HepG2 (cell line): ENCODE results near the gene SYNGR2. TPM values are rescaled to one million over a fixed set of nuclear protein-coding genes. Genes with fewer than 3 reads are reported as not detected.

Experiments
- SOX13 ChIP-seq, 3 experiments: fragments of 450-650 bp in 1 of 3; sonication (generic) in 1 of 3; formaldehyde crosslinking in 1 of 3; IDR thresholded peaks in 2 of 3; conservative IDR thresholded peaks in 1 of 3; 2 replicates each; pipeline versions ENCODE4 v1.5.0 to v1.6.1; 2016 to 2020; ENCODE audit warnings: antibody characterized with exemption in 1 of 3, mild to moderate bottlenecking in 1 of 3, missing compliant biosample characterization in 1 of 3, missing genetic modification reagents in 1 of 3, moderate library complexity in 1 of 3
- SYNCRIP ChIP-seq: fragments of 200-400 bp; formaldehyde crosslinking; IDR thresholded peaks from 2 replicates; pipeline ENCODE4 v1.6.1; 2018; ENCODE audit warnings: mild to moderate bottlenecking, low read depth, low read length; ENCODE audit not compliant: insufficient read depth
- ZNF337 ChIP-seq: sonication (generic); formaldehyde crosslinking; IDR thresholded peaks from 2 replicates; pipeline ENCODE4 v1.5.1; 2020; ENCODE audit warnings: missing genetic modification reagents, low read depth, mild to moderate bottlenecking, borderline replicate concordance
- ZNF460 ChIP-seq: sonication (generic); formaldehyde crosslinking; IDR thresholded peaks from 2 replicates; pipeline ENCODE4 v1.5.1; 2020; ENCODE audit warnings: missing genetic modification reagents, mild to moderate bottlenecking, borderline replicate concordance
- ZNF556 ChIP-seq: sonication (generic); formaldehyde crosslinking; IDR thresholded peaks from 2 replicates; pipeline ENCODE4 v1.4.0; 2020; ENCODE audit warnings: mild to moderate bottlenecking, missing genetic modification reagents, borderline replicate concordance
- ZNF772 ChIP-seq: sonication (generic); formaldehyde crosslinking; IDR thresholded peaks from 2 replicates; pipeline ENCODE4 v1.5.0; 2020; ENCODE audit warnings: mild to moderate bottlenecking, missing genetic modification reagents
- polyA plus RNA-seq, 8 experiments: library from polyadenylated mRNA; depleted of rRNA in 3 of 8; stranded (reverse) in 7 of 8; unstranded in 1 of 8; fragments of >200 nt; fragmentation: Illumina TruSeq in 4 of 8; extraction: Trizol in 4 of 8; gene quantifications; 2 replicates each; pipeline versions ENCODE4 v1.2.1 to v1.2.3, GENCODE V29; 2011 to 2016; ENCODE audit warnings: low read depth in 4 of 8, missing spikeins in 1 of 8, mixed read lengths in 1 of 8; ENCODE audit not compliant: insufficient read depth in 1 of 8
- total RNA-seq, 5 experiments: library from RNA; depleted of rRNA; stranded (reverse); fragments of >200 nt; fragmentation: Illumina TruSeq; extraction: Trizol; gene quantifications; 2 replicates each; pipeline ENCODE4 v1.2.3, GENCODE V29; 2016; ENCODE audit warnings: low read depth in 1 of 5
- TF ChIP-seq, protein P1 (sequence below): sonication (generic); formaldehyde crosslinking; IDR thresholded peaks from 2 replicates; pipeline ENCODE4 v1.9.0; 2022; ENCODE audit warnings: missing genetic modification reagents, mild to moderate bottlenecking, borderline replicate concordance
- TF ChIP-seq, protein P2 (sequence below): sonication (generic); formaldehyde crosslinking; IDR thresholded peaks from 2 replicates; pipeline ENCODE4 v1.9.0; 2021; ENCODE audit warnings: missing genetic modification reagents, borderline replicate concordance
- TF ChIP-seq, protein P3 (sequence below): sonication (generic); formaldehyde crosslinking; IDR thresholded peaks from 2 replicates; pipeline ENCODE4 v1.8.1; 2023; ENCODE audit warnings: mild to moderate bottlenecking, missing genetic modification reagents
- TF ChIP-seq, protein P4 (sequence below), 2 experiments: fragments of 450-650 bp in 1 of 2; sonication (generic) in 1 of 2; formaldehyde crosslinking in 1 of 2; IDR thresholded peaks; 2 replicates each; pipeline versions ENCODE4 v1.6.1 to v1.8.0; 2016 to 2022; ENCODE audit warnings: antibody characterized with exemption in 1 of 2, mild to moderate bottlenecking in 1 of 2, missing genetic modification reagents in 1 of 2

Gene SYNGR2
- total and polyA plus RNA-seq, 2 of the 13 experiments (the other 11 are each of a cell fraction or from before 2014, with no cell fraction given): 46.7 to 170 TPM

DNA sequence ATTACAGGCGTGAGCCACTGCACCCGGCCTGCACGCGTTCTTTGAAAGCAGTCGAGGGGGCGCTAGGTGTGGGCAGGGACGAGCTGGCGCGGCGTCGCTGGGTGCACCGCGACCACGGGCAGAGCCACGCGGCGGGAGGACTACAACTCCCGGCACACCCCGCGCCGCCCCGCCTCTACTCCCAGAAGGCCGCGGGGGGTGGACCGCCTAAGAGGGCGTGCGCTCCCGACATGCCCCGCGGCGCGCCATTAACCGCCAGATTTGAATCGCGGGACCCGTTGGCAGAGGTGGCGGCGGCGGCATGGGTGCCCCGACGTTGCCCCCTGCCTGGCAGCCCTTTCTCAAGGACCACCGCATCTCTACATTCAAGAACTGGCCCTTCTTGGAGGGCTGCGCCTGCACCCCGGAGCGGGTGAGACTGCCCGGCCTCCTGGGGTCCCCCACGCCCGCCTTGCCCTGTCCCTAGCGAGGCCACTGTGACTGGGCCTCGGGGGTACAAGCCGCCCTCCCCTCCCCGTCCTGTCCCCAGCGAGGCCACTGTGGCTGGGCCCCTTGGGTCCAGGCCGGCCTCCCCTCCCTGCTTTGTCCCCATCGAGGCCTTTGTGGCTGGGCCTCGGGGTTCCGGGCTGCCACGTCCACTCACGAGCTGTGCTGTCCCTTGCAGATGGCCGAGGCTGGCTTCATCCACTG, 45.8 kb downstream of the SYNGR2 start, which contains the start of gene BIRC5 (continued):
- TF ChIP-seq, protein P1, sequence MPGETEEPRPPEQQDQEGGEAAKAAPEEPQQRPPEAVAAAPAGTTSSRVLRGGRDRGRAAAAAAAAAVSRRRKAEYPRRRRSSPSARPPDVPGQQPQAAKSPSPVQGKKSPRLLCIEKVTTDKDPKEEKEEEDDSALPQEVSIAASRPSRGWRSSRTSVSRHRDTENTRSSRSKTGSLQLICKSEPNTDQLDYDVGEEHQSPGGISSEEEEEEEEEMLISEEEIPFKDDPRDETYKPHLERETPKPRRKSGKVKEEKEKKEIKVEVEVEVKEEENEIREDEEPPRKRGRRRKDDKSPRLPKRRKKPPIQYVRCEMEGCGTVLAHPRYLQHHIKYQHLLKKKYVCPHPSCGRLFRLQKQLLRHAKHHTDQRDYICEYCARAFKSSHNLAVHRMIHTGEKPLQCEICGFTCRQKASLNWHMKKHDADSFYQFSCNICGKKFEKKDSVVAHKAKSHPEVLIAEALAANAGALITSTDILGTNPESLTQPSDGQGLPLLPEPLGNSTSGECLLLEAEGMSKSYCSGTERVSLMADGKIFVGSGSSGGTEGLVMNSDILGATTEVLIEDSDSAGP (CRISPR knock-in tag): peak; percentile 93
- TF ChIP-seq, protein P2, sequence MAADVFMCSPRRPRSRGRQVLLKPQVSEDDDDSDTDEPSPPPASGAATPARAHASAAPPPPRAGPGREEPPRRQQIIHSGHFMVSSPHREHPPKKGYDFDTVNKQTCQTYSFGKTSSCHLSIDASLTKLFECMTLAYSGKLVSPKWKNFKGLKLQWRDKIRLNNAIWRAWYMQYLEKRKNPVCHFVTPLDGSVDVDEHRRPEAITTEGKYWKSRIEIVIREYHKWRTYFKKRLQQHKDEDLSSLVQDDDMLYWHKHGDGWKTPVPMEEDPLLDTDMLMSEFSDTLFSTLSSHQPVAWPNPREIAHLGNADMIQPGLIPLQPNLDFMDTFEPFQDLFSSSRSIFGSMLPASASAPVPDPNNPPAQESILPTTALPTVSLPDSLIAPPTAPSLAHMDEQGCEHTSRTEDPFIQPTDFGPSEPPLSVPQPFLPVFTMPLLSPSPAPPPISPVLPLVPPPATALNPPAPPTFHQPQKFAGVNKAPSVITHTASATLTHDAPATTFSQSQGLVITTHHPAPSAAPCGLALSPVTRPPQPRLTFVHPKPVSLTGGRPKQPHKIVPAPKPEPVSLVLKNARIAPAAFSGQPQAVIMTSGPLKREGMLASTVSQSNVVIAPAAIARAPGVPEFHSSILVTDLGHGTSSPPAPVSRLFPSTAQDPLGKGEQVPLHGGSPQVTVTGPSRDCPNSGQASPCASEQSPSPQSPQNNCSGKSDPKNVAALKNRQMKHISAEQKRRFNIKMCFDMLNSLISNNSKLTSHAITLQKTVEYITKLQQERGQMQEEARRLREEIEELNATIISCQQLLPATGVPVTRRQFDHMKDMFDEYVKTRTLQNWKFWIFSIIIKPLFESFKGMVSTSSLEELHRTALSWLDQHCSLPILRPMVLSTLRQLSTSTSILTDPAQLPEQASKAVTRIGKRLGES (CRISPR knock-in tag): peak; percentile 67; the same call in 1 of the 2 replicates
- TF ChIP-seq, protein P3, sequence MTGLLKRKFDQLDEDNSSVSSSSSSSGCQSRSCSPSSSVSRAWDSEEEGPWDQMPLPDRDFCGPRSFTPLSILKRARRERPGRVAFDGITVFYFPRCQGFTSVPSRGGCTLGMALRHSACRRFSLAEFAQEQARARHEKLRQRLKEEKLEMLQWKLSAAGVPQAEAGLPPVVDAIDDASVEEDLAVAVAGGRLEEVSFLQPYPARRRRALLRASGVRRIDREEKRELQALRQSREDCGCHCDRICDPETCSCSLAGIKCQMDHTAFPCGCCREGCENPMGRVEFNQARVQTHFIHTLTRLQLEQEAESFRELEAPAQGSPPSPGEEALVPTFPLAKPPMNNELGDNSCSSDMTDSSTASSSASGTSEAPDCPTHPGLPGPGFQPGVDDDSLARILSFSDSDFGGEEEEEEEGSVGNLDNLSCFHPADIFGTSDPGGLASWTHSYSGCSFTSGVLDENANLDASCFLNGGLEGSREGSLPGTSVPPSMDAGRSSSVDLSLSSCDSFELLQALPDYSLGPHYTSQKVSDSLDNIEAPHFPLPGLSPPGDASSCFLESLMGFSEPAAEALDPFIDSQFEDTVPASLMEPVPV: peak; percentile 97
- TF ChIP-seq, protein P4, sequence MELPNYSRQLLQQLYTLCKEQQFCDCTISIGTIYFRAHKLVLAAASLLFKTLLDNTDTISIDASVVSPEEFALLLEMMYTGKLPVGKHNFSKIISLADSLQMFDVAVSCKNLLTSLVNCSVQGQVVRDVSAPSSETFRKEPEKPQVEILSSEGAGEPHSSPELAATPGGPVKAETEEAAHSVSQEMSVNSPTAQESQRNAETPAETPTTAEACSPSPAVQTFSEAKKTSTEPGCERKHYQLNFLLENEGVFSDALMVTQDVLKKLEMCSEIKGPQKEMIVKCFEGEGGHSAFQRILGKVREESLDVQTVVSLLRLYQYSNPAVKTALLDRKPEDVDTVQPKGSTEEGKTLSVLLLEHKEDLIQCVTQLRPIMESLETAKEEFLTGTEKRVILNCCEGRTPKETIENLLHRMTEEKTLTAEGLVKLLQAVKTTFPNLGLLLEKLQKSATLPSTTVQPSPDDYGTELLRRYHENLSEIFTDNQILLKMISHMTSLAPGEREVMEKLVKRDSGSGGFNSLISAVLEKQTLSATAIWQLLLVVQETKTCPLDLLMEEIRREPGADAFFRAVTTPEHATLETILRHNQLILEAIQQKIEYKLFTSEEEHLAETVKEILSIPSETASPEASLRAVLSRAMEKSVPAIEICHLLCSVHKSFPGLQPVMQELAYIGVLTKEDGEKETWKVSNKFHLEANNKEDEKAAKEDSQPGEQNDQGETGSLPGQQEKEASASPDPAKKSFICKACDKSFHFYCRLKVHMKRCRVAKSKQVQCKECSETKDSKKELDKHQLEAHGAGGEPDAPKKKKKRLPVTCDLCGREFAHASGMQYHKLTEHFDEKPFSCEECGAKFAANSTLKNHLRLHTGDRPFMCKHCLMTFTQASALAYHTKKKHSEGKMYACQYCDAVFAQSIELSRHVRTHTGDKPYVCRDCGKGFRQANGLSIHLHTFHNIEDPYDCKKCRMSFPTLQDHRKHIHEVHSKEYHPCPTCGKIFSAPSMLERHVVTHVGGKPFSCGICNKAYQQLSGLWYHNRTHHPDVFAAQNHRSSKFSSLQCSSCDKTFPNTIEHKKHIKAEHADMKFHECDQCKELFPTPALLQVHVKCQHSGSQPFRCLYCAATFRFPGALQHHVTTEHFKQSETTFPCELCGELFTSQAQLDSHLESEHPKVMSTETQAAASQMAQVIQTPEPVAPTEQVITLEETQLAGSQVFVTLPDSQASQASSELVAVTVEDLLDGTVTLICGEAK (IDR thresholded peaks at IDR 0.05): no peak
- TF ChIP-seq, protein P4 (CRISPR knock-in tag; IDR thresholded peaks at IDR 0.05): peak; percentile 89
- TF ChIP-seq ZNF772 (CRISPR knock-in tag) (peak; percentile 87; the same call in 1 of the 2 replicates), SYNCRIP (no peak), SOX13 (IDR thresholded peaks at IDR 0.05) (no peak), SOX13 (CRISPR knock-in tag; conservative IDR thresholded peaks at IDR 0.05 in 1 of 2, IDR thresholded peaks at IDR 0.05 in 1 of 2) (peak in 1 of 2 experiments; percentile 45; a peak in 1 of 4 replicates), ZNF337 (CRISPR knock-in tag) (peak; percentile 66; the same call in 1 of the 2 replicates), ZNF460 (CRISPR knock-in tag) (no peak; the same call in 1 of the 2 replicates), ZNF556 (peak; percentile 88; the same call in 1 of the 2 replicates)
